ENCODE results near the gene MRRF.

The MRRF gene

DNA sequence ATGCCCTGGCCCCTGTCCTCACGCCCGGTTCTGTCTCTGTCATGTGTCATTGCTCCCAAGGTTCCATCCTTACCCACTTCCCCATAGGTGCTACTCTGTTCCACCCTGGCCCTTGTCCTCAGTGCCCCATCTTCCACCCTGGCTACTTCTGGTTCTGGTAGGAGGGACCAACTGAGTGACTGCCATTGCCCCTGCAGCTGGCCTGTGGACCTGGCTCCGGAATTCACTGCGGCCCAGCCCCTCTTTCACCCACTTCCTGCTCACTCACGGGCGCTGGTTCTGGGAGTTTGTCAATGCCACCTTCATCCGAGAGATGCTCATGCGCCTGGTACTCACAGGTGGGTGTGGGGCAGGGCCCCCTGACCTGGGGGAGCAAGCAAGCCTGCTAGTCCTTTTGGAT, 113.6 kb downstream of the MRRF start:
- no peak for DNase-seq (ENCODE audit: low read depth in 3 of 3, low spot score in 1 of 3)

DNA sequence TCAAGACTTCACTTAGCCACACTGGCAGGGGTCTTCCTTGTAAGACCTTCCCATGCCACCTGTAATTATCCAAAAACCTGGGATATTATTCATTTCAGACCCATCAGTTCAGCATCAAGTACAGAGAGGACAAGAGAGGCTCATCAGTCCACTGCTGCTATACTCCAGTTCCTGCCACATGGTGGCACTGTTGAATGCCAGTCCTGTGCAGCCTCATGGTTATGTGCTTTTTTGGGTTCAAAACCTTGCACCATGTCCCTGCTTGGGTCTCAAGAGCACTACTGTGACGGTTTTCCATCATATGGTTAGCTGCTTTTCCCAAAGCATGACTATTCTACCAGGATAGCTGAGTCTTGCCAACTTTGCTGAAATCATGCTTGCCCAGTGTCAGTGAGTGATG, 114.7 kb downstream of the MRRF start:
- DNase-seq (ENCODE audit: low read depth in 3 of 3, low spot score in 1 of 3): no peak

DNA sequence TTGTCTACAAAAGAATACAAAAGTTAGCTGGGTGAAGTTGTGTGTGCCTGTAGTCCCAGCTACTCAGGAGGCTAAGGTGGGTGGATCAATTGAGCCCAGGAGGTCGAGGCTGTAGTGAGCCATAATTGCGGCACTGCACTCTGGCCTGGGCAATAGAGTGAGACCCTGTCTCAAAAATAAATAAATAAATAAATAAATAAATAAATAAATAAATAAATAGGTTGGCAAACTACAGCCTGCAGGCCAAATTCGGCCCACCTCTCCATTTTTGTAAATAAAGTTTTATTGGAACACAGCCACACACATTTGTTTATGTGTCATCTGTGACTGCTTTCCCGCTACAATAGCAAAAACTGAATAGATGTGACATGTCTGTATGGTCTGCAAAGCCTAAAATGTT, 115.6 kb downstream of the MRRF start:
- no peak for DNase-seq (ENCODE audit: low read depth in 3 of 3, low spot score in 1 of 3)
